H1 (cell line): ENCODE results near the gene FBXO8. TPM values are rescaled to one million over a fixed set of nuclear protein-coding genes. Genes with fewer than 3 reads are reported as not detected.

Experiments used
- CTCF ChIA-PET: fragments of 300-600 bp; sonication (Branson Sonifier 250); formaldehyde crosslinking; loops from one replicate; lab custom pipeline; 2021; ENCODE audit not compliant: partially characterized antibody; lab: Charles Lee
- POLR2A ChIA-PET: fragments of 300-600 bp; sonication (Branson Sonifier 250); formaldehyde crosslinking; loops from one replicate; lab custom pipeline; 2021; ENCODE audit warnings: inconsistent platforms; ENCODE audit not compliant: partially characterized antibody; lab: Charles Lee
- DNase-seq, 2 experiments: peaks; one replicate each; pipeline versions ENCODE4 v3.0.0 to v3.0.0-alpha.2; 2010 to 2022; ENCODE audit warnings: low spot score in 2 of 2, low read depth in 1 of 2, mixed read lengths in 1 of 2
- FAIRE-seq: peaks from 2 replicates; lab custom pipeline; 2011; peaks lifted over from hg19 to GRCh38; lab: Jason Lieb, UNC
- H2AFZ ChIP-seq: 2 replicates; pipeline ENCODE4 v1.8.1; 2012; ENCODE audit warnings: low read length, inconsistent platforms
- H2AK5ac ChIP-seq: 2 replicates; pipeline ENCODE4 v1.6.1; 2013; ENCODE audit warnings: low read depth, low read length
- H2BK120ac ChIP-seq: replicated peaks from 2 replicates; pipeline ENCODE3; 2013; ENCODE audit warnings: low read depth, low read length, inconsistent platforms
- H2BK12ac ChIP-seq: 2 replicates; pipeline ENCODE4 v1.6.1; 2013; ENCODE audit warnings: low read depth, low read length
- H2BK15ac ChIP-seq: 2 replicates; pipeline ENCODE4 v1.6.1; 2013; ENCODE audit warnings: low read length
- H2BK20ac ChIP-seq: 2 replicates; pipeline ENCODE4 v1.6.1; 2013; ENCODE audit warnings: low read length
- H2BK5ac ChIP-seq: 2 replicates; pipeline ENCODE4 v1.6.1; 2013; ENCODE audit warnings: low read depth, low read length
- H3K14ac ChIP-seq: 2 replicates; pipeline ENCODE4 v1.6.1; 2013; ENCODE audit warnings: inconsistent platforms; ENCODE audit not compliant: insufficient read length
- H3K18ac ChIP-seq: 2 replicates; pipeline ENCODE4 v1.6.1; 2013; ENCODE audit warnings: low read length; ENCODE audit errors: extremely low read depth
- H3K23ac ChIP-seq: 2 replicates; pipeline ENCODE4 v1.6.1; 2013; ENCODE audit warnings: inconsistent platforms; ENCODE audit not compliant: insufficient read length
- H3K23me2 ChIP-seq: 2 replicates; pipeline ENCODE4 v1.6.1; 2013; ENCODE audit warnings: low read depth, low read length
- H3K27ac ChIP-seq: 2 replicates; pipeline ENCODE4 v1.6.1; 2011; ENCODE audit warnings: low read depth, low read length, inconsistent platforms
- H3K27me3 ChIP-seq, 4 experiments: replicated peaks in 1 of 4; 1 replicate in 1 of 4; 2 replicates in 3 of 4; pipeline versions ENCODE4 v1.6.1 to v1.8.1; 2011 to 2013; ENCODE audit warnings: low read length in 3 of 4, mild to moderate bottlenecking in 3 of 4, inconsistent platforms in 2 of 4, mixed read lengths in 2 of 4, moderate library complexity in 1 of 4; ENCODE audit not compliant: control insufficient read depth in 3 of 4, insufficient read depth in 3 of 4; ENCODE audit errors: extremely low read depth in 1 of 4
- H3K36me3 ChIP-seq, 4 experiments: 2 replicates each; pipeline versions ENCODE4 v1.6.1 to v1.8.1; 2011 to 2013; ENCODE audit warnings: mild to moderate bottlenecking in 4 of 4, low read length in 3 of 4, moderate library complexity in 2 of 4, control low read depth in 1 of 4, inconsistent platforms in 1 of 4; ENCODE audit not compliant: insufficient read depth in 4 of 4, control insufficient read depth in 2 of 4
- H3K4ac ChIP-seq: replicated peaks from 2 replicates; pipeline ENCODE3; 2013; ENCODE audit warnings: low read length, low read depth, mixed read lengths, inconsistent platforms; ENCODE audit not compliant: insufficient read length
- H3K4me1 ChIP-seq, 4 experiments: replicated peaks in 1 of 4; 1 replicate in 1 of 4; 2 replicates in 3 of 4; pipeline versions ENCODE4 v1.6.1 to v1.8.1; 2011 to 2013; ENCODE audit warnings: low read length in 3 of 4, inconsistent platforms in 2 of 4, mixed read lengths in 1 of 4; ENCODE audit not compliant: insufficient read depth in 4 of 4, control insufficient read depth in 3 of 4
- H3K4me2 ChIP-seq, 2 experiments: 2 replicates each; pipeline versions ENCODE4 v1.6.1 to v1.8.1; 2011 to 2013; ENCODE audit warnings: low read depth in 2 of 2, low read length in 2 of 2, control low read depth in 1 of 2, inconsistent platforms in 1 of 2, mild to moderate bottlenecking in 1 of 2; ENCODE audit not compliant: insufficient read depth in 1 of 2
- H3K4me3 ChIP-seq, 4 experiments: fragments of 200-600, 300-600 bp in 1 of 4; sonication (generic), shearing (Covaris generic), sonication (Bioruptor Twin) in 1 of 4; 2 replicates each; pipeline versions ENCODE4 v1.5.1 to v1.8.1; 2011 to 2016; ENCODE audit warnings: low read length in 4 of 4, low read depth in 3 of 4, control low read depth in 2 of 4, inconsistent platforms in 2 of 4, mild to moderate bottlenecking in 2 of 4, mixed read lengths in 1 of 4, moderate library complexity in 1 of 4; ENCODE audit not compliant: insufficient read depth in 2 of 4; ENCODE audit errors: extremely low read depth in 1 of 4
- H3K56ac ChIP-seq: replicated peaks from 2 replicates; pipeline ENCODE3; 2013; ENCODE audit warnings: low read depth, mild to moderate bottlenecking, mixed read lengths, low read length, inconsistent platforms; ENCODE audit not compliant: insufficient read length
- H3K79me1 ChIP-seq: 2 replicates; pipeline ENCODE4 v1.6.1; 2013; ENCODE audit warnings: low read depth, low read length, control low read depth
- H3K79me2 ChIP-seq, 2 experiments: 2 replicates each; pipeline versions ENCODE4 v1.6.1 to v1.8.1; 2012 to 2013; ENCODE audit warnings: low read length in 2 of 2, mild to moderate bottlenecking in 2 of 2, inconsistent platforms in 1 of 2; ENCODE audit not compliant: insufficient read depth in 2 of 2, control insufficient read depth in 1 of 2
- H3K9ac ChIP-seq, 4 experiments: replicated peaks in 1 of 4; 1 replicate in 1 of 4; 2 replicates in 3 of 4; pipeline versions ENCODE4 v1.6.1 to v1.8.1; 2011 to 2013; ENCODE audit warnings: low read depth in 3 of 4, low read length in 3 of 4, control low read depth in 2 of 4, mild to moderate bottlenecking in 2 of 4, moderate library complexity in 2 of 4, inconsistent platforms in 1 of 4; ENCODE audit errors: extremely low read depth in 1 of 4
- H3K9me3 ChIP-seq, 2 experiments: 2 replicates each; pipeline versions ENCODE4 v1.6.1 to v1.8.1; 2012 to 2013; ENCODE audit warnings: mild to moderate bottlenecking in 2 of 2, moderate library complexity in 2 of 2, control low read depth in 1 of 2, inconsistent platforms in 1 of 2, low read depth in 1 of 2, low read length in 1 of 2, mixed read lengths in 1 of 2; ENCODE audit not compliant: insufficient read depth in 2 of 2
- H4K20me1 ChIP-seq, 2 experiments: replicated peaks in 1 of 2; 2 replicates each; pipeline versions ENCODE3 to v1.8.1; 2011 to 2013; ENCODE audit warnings: inconsistent platforms in 2 of 2, low read length in 2 of 2, mild to moderate bottlenecking in 1 of 2; ENCODE audit not compliant: insufficient read depth in 2 of 2, control insufficient read depth in 1 of 2
- H4K5ac ChIP-seq: 2 replicates; pipeline ENCODE4 v1.6.1; 2013; ENCODE audit warnings: low read length, low read depth, mixed read lengths, inconsistent platforms; ENCODE audit not compliant: insufficient read length
- H4K8ac ChIP-seq: 2 replicates; pipeline ENCODE4 v1.8.0; 2013; ENCODE audit warnings: mild to moderate bottlenecking, moderate library complexity, low read length, inconsistent platforms; ENCODE audit not compliant: insufficient read depth; ENCODE audit errors: extremely low read depth
- H4K91ac ChIP-seq: replicated peaks from 2 replicates; pipeline ENCODE3; 2013; ENCODE audit warnings: low read length, mixed read lengths, inconsistent platforms; ENCODE audit not compliant: insufficient read length
- BRCA1 ChIP-seq: IDR thresholded peaks from 2 replicates; pipeline ENCODE4 v1.6.1; 2012; ENCODE audit warnings: low read depth, low read length, improper control_type of control experiment
- HDAC2 ChIP-seq, 2 experiments: fragments of 300-600 bp in 1 of 2; sonication (generic) in 1 of 2; IDR thresholded peaks; 2 replicates each; pipeline ENCODE4 v1.6.1; 2011 to 2012; ENCODE audit warnings: low read depth in 2 of 2, low read length in 2 of 2, mild to moderate bottlenecking in 2 of 2, moderate library complexity in 2 of 2, borderline replicate concordance in 1 of 2, inconsistent platforms in 1 of 2
- HDAC6 ChIP-seq: IDR thresholded peaks from one replicate; pipeline ENCODE4 v1.7.1; 2012; ENCODE audit warnings: low read depth, mild to moderate bottlenecking, inconsistent platforms, low read length, moderate library complexity
- POU5F1 ChIP-seq: IDR thresholded peaks from 2 replicates; pipeline ENCODE4 v1.6.1; 2011; ENCODE audit warnings: low read depth, mild to moderate bottlenecking, low read length, moderate library complexity
- SUZ12 ChIP-seq: fragments of 200-600 bp; sonication (generic); IDR thresholded peaks from 2 replicates; pipeline ENCODE4 v1.6.1; 2012; ENCODE audit warnings: mild to moderate bottlenecking, inconsistent platforms, low read length, moderate library complexity, mixed read lengths
- WGBS, 2 experiments: shearing (Covaris generic) in 1 of 2; methylation state at CpG; one replicate each; pipeline versions ENCODE4 v1.1.6 to v1.1.7; 2013 to 2015; ENCODE audit warnings: low lambda C conversion rate in 2 of 2, mixed read lengths in 2 of 2, inconsistent platforms in 1 of 2, low coverage in 1 of 2, missing lambda C conversion rate in 1 of 2; ENCODE audit not compliant: insufficient replicate concordance in 2 of 2, insufficient coverage in 1 of 2, insufficient read length in 1 of 2; ENCODE audit errors: extremely low coverage in 1 of 2, missing lambda C conversion rate in 1 of 2; 5-methylcytosine and 5-hydroxymethylcytosine counted together
- polyA plus RNA-seq, 7 experiments: library from polyadenylated mRNA; depleted of rRNA in 3 of 7; stranded (reverse) in 5 of 7; unstranded in 2 of 7; fragments of >200 nt in 5 of 7; fragments of 200-250 nt in 2 of 7; gene quantifications; 1 replicate in 5 of 7; 2 replicates in 1 of 7; 4 replicates in 1 of 7; pipeline versions ENCODE4 v1.2.1 to v1.2.3, GENCODE V29; 2011 to 2013; ENCODE audit warnings: missing spikeins in 2 of 7, mixed read lengths in 2 of 7
- total RNA-seq: library from RNA; stranded (reverse); fragmentation: NEBNext Ultra II Directional; extraction: Animal tissue kit (Norgen Biotek cat#: 25700); gene quantifications from 2 replicates; pipeline ENCODE4 v1.2.1, GENCODE V29; 2021

FBXO8 gene
- total and polyA plus RNA-seq, 2 of the 8 experiments (the other 6 are each of a cell fraction or from before 2014, with no cell fraction given): 5.1 to 7.5 TPM

DNA sequence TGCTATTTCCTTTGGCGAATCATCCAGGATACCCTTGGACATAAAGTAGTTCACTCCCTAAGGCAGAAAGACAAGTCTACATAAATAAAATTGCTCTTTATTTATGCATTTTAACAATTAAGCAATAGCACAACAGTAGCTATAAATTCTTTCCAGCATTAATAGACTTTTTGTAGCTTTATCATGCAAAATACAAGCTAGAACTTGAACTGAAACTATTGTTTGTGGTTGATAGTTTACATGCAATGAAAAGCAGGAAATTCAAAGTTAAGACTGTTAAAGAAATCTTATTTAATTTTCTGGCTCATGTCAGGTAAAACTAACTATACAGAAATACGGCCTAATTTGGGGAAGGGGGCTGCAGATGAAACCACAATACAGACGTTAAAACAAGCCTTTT, 42.3 kb downstream of the FBXO8 start:
- Histone ChIP-seq H3K36me3 (no peaks in the 10 kb centered on the region), H2AK5ac (no peak overlapping the region), H4K5ac (no peak overlapping the region), H2BK20ac (no peak overlapping the region), H3K79me2 (no peaks in the 10 kb centered on the region), H3K4ac (no peak overlapping the region), H3K27me3 (no peaks in the 10 kb centered on the region), H3K23me2 (no peaks in the 10 kb centered on the region), H3K18ac (no peak overlapping the region), H4K91ac (no peak overlapping the region), H3K14ac (no peak overlapping the region), H3K4me1 (no peaks in the 10 kb centered on the region), H3K27ac (no peak overlapping the region), H4K8ac (no peak overlapping the region), H3K9me3 (no peaks in the 10 kb centered on the region), H3K56ac (no peak overlapping the region), H2BK15ac (no peak overlapping the region), H3K79me1 (no peaks in the 10 kb centered on the region), H3K4me2 (no peak overlapping the region), H3K4me3 (no peak overlapping the region), H2AFZ (no peak overlapping the region), H2BK120ac (no peak overlapping the region), H4K20me1 (no peaks in the 10 kb centered on the region), H3K9ac (no peak overlapping the region), H2BK5ac (no peak overlapping the region), H3K23ac (no peak overlapping the region), H2BK12ac (no peak overlapping the region)
- FAIRE-seq: no peak
- ChIA-PET CTCF (no interaction called here), POLR2A (no interaction called here)
- WGBS, 2 experiments: 71% methylated on average over 3 of the region's 3 CpGs; no CpG with 5 or more reads in 1 of the 2 experiments
- no peak for DNase-seq
- TF ChIP-seq HDAC6 (no peak), HDAC2 (IDR thresholded peaks at IDR 0.05; ENCODE audit: borderline replicate concordance in 1 of 2, low read depth in 2 of 2, low read length in 2 of 2) (no peak), POU5F1 (no peak), BRCA1 (no peak), SUZ12 (no peak)
